HG03175 (cell line): ENCODE results near the gene WASHC4.
"Not testable (repeated sequence)": the region's sequence is repeated elsewhere in the genome, so short reads cannot be mapped to it uniquely, and the experiment has no call there.

Experiments used
- ATAC-seq: cut with Tn5 transposase; IDR thresholded peaks from one replicate; pipeline ENCODE4 v1.9.1; 2021; ENCODE audit warnings: mild to moderate bottlenecking, moderate library complexity; ENCODE audit not compliant: unreplicated experiment

WASHC4 gene

GRCh38 chr12:105089817-105090216 lies 17.7 kb upstream of the WASHC4 start:
- no peak for ATAC-seq

- no peak for ATAC-seq
Observed at GRCh38 chr12:105090361-105090760, 17.2 kb upstream of the WASHC4 start.

GRCh38 chr12:105091476-105092206 lies 15.9 kb upstream of the WASHC4 start:
- ATAC-seq: no peak

- ATAC-seq: no peak
Observed at GRCh38 chr12:105092336-105092735, 15.2 kb upstream of the WASHC4 start.

GRCh38 chr12:105095338-105095737 lies 12.2 kb upstream of the WASHC4 start:
- ATAC-seq: not testable (repeated sequence)

DNA sequence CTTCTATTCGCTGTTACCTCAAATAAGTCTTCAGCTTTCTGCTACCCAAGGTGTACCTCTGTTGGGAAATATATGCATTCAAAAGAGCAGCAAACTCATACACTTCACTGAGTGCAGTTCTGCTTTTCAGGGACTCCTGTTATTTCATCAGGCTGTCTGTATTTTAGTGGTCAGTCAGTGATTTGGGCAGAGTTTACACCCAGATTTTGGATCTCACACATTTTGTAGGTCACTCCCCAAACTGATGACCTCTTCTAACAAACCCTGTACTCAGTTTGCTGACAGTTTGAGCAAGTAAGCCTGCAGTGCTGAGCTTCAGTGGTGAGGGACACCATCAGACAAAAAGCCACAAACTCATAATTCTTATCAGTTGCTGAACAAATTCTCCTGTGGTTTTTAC lies 8.2 kb upstream of the WASHC4 start:
- ATAC-seq: no peak

DNA sequence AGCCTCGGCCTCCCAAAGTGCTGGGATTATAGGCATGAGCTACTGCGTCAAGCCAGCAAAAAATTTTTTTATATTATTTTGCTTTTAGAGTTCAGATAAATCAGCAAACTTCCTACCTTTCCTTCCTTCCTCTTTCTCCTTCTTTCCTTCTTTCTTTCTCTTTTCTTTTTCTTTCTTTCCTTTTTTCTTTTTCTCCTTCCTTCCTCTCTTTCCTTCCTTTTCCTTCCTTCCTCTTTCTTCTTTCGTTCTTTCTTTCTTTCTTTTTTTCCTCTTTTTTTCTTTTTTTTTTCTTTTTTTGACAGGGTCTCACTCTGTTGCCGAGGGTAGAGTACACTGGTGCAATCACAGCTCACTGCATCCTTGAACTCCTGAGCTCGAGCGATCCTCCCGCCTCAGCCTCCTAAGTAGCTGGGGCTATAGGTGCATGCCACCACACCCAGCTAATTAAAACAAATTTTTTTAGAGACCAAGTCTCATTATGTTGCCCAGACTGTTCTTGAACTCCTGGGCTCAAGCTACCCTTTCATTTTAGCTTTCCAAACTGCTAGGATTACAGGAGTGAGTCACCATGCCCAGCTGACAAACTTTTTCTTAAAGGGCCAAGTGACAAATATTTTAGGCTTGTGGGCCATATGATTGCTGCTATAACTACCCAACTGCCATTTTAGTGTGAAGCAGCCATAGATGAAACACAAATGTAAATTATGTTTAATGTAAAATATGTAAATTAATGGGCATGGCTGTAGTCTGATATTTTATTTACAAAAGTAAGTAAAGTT lies 7.1 kb upstream of the WASHC4 start:
- no peak for ATAC-seq

- no peak for ATAC-seq
Observed at GRCh38 chr12:105100998-105101397, 6.5 kb upstream of the WASHC4 start.

DNA sequence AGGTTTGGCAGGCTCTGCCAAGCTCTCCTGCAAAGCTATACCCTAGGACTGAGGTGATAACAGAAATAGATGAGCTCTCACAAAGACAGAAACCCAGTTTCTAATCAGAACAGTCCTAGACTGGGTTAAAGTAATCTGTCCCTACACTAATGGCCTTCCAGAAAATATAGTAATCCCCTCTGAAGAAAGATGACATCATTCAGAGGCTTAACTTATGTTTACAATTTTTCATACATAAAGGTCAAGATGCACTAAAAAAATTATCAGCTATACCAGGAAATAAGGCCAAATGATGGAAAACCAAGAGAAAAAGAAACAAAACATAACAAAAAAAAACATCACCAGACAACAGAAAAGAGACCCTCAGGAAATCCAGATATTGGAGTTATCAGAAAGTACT lies 4.9 kb upstream of the WASHC4 start:
- ATAC-seq: no peak

- ATAC-seq: no peak
Observed at GRCh38 chr12:105104762-105105161, 2.8 kb upstream of the WASHC4 start.

DNA sequence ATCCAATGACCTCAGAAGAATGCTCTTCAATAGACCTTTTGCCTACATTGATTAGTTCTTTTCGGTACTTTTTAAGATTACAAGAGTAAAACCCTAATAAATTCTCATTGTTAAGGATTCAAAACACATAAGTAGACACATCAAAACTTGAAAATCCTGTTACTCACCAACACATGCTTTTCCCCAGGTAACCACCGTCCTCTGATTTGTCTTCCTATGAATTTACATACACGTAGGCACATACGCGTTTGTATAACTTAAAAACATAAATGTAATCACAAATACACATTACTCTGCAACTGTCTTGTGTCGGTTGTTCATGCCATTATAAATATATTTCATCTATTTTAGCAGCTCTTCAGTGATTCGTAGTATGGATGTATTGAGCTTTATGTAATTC lies 910 bp upstream of the WASHC4 start:
- no peak for ATAC-seq

GRCh38 chr12:105107171-105107493 lies 399 bp upstream of the WASHC4 start:
- peak; percentile 2 for ATAC-seq

- peak; percentile 44 for ATAC-seq
Observed at GRCh38 chr12:105109465-105110212, 2.1 kb downstream of the WASHC4 start.

DNA sequence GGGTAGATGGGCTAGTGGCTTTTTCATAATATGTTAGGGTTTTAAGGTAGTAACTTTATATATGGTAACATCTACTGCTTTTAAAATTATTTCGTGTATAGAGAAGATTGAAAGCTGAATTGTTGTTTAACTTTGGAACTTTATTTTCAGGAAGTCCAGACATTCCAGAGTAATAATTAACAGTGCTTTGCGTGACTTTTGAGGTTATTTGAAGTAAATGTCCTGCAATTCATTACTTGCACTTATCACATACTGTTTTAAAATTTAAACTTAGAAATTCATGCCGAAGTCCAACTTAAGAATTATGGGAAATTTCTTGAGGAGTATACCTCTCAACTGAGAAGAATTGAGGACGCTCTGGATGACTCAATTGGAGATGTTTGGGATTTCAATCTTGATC lies 3.3 kb downstream of the WASHC4 start:
- ATAC-seq: no peak

GRCh38 chr12:105113094-105113493 lies 5.6 kb downstream of the WASHC4 start:
- no peak for ATAC-seq

GRCh38 chr12:105116969-105117368 lies 9.4 kb downstream of the WASHC4 start:
- ATAC-seq: no peak

DNA sequence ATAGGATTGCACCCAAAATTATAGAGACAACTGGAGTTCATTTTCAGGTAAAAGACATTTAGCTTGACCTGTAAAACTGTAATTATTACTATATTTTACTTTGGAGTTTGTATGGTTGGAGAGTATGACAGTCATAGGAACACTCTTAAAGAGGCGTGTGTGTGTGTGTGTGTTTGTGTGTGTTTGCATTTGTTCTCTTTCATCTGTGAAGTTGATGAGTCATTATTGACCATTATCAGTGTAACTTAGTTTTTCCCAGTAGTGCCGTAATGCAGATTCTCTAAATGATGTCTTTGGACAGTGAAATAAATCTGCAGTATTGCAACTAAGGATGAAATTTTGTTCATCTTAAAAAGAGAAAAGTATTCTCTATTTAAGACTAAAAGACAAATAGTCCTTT lies 13.0 kb downstream of the WASHC4 start:
- no peak for ATAC-seq

GRCh38 chr12:105138248-105138647 lies 30.7 kb downstream of the WASHC4 start:
- no peak for ATAC-seq

DNA sequence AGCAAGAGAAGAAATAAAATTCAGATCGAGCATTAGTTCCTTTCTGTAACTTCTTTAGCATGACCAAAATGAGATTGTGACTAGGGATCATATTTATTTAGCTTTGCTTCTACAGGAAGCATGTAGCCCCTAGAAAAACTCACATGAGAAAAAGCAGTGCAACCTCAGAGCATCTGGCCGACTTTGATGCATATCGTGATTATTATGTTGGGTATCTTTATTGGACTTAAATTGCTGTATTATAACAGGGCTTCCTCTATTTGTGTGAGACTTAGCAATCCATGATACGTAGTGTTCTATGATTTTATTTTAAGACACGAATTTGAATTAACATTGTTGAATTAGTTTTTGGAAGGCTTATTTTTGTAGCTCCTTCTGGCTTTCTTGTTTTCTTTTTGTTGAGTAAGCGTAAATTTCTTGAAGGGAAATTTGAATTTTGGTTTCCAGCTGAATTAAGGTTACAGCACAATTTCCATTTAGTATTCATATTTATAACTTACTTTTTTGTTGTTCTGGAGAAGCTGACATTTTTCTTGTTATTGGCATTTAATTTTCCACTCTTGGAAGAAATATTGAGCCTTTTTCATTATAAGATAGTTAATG lies 33.9 kb downstream of the WASHC4 start:
- ATAC-seq: no peak

DNA sequence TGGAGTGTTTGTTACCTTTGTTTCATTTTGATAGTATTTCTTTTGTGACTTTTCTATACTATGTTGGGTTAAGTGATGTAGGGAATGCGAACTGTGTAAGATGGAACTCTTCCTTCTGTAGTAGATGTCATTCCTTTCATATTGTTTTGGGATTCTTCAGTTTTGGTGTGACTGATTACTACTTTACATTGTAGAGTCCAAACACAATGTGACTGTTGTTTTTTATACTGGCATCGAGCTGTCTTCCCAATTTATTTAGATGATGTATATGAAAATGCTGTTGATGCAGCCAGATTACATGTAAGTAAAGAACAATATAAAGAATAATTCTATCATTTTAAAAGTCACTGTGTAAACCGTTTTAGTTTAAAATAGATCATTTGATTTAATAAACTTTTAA lies 34.7 kb downstream of the WASHC4 start:
- no peak for ATAC-seq

DNA sequence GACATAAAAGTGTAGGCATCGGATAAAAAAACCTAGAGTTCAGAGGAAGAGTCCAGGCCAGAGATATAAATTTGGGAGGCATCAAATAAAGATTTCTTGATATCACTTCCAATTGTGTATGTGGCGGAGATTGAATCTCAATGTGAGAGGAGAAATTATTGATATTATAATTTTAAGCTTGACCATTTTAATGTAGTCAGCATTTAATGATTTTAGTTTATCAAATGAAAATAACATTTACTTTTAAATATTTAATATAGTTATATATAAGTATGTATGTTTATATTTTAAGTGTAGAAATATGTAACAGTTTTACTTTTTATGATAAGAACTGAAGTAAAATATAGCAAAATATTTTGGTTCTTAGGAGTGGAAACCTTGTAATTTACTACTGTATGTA lies 48.7 kb downstream of the WASHC4 start:
- no peak for ATAC-seq
